ENCODE measurements around the gene ELFN2. TPM values are rescaled to one million over a fixed set of nuclear protein-coding genes. Genes with fewer than 3 reads are reported as not detected.
"Not testable (repeated sequence)": the region's sequence is repeated elsewhere in the genome, so short reads cannot be mapped to it uniquely, and the experiment has no call there.

Gene ELFN2
- total RNA-seq, 3 donors from 2014 or later, result 0.03 to 0.33 (median 0.05) TPM

DNA sequence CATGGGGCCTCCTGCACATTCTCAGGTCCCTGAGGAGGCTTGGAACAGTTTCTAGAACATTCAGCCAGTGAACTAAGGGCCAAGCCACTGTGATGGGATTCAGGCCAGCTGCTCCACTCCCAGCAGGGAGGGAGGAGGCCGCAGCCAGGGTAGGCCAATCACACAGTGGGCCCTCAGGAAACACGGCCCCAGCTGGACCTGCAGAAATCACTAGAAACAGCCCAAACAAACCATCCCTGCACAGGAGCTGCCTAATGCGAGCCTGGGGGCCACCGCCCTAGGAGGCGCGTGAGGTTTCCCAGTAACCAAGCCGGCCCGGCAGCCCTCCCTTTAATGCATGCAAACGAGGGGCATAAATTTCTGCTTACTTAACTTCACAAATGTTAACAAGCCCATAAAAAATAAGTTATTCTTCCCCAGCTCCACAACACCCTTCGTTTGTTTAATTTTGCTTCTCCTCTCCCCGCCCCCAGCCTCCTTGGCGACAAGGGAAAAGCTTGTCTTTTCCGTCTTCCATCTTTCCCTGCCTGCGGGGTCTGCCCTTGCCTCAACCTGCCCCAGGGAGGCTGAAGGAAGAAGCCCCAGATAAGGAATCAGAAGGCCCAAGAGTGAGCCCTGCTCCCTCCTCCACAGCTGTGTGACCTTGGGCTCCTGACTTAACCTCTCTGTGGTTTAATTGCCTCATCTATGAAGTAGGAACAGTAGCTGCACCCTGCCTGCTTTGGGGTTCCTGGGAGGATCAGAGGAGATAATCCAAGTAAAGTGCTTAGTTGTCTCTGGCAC lies 25.7 kb downstream of the ELFN2 start:
- Mint-ChIP-seq H3K9me3 (no peaks in the 10 kb centered on the region), H3K4me3 (no peak overlapping the region)

DNA sequence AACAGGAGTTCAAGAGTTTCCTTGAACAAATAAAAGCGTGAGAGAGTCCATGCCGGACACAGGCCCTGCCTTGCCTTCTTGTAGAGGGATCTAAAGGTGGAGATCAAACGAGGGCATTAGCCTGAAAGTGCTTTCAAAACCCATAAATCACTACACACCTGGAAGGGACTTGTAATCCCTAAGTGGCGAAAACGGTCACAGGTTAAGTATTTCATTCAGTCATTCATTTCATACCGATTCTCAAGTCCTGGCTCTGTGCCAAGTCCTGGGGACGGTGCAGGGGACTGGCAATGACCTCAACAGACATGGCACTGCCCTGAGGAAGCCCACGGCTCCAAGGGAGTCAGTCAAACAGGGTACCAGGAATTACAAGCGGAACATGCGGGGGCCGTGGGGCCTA lies 26.6 kb downstream of the ELFN2 start:
- Mint-ChIP-seq H3K27me3 (ENCODE audit: low read depth) (peaks cover 5% of the 10 kb centered on the region), H3K9me3 (no peaks in the 10 kb centered on the region), H3K4me3 (no peak overlapping the region), H3K4me1 (ENCODE audit: low read depth) (no peaks in the 10 kb centered on the region), H3K36me3 (ENCODE audit: insufficient read depth) (no peaks in the 10 kb centered on the region)
- DNase-seq (no peak), ATAC-seq (no peak)

More for the DNA sequence above, 25.7 kb downstream of the ELFN2 start:
- no peaks in the 10 kb centered on the region for H3K4me1 Mint-ChIP-seq (ENCODE audit: low read depth)
- no peak for ATAC-seq
- DNase-seq, result no peak
- H3K36me3 Mint-ChIP-seq (ENCODE audit: insufficient read depth), result no peaks in the 10 kb centered on the region
- H3K27me3 Mint-ChIP-seq (ENCODE audit: low read depth), result peaks cover 3% of the 10 kb centered on the region

DNA sequence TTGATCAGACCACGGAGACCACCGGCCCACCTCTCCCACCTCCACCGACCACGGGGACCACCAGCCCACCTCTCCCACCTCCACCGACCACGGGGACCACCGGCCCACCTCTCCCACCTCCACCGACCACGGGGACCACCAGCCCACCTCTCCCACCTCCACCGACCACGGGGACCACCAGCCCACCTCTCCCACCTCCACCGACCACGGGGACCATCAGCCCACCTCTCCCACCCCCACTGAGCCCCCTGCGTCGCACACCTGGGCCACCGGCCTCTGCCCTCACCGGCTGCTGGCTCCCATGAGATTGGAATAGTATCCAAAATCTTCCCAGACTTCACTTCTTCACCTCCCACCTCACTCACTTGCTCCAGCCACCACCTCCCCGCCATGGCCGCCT lies 27.8 kb downstream of the ELFN2 start:
- DNase-seq; H3K27me3 Mint-ChIP-seq (ENCODE audit: low read depth); ATAC-seq; H3K36me3 Mint-ChIP-seq (ENCODE audit: insufficient read depth); H3K9me3 Mint-ChIP-seq; H3K4me1 Mint-ChIP-seq (ENCODE audit: low read depth); H3K4me3 Mint-ChIP-seq: not testable (repeated sequence)

DNA sequence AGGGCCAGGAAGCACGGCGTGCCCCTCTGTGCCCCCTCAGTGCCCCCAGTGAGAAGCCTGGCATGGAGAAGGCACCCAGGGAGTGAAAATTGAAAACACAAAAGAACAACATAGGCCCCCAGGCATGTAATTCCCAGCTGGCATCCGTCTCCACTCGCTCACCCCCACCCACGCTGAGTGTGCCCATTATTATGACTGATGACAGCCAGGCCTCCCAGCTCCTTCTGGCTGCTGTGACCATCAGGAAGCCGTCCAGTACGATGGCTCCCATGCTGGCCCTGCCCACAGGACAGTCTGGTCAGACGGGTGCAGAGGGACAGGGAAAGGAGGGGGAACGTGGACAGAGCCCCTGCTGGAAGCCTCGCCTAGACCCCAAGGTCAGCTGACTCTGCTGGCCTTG lies 30.1 kb downstream of the ELFN2 start:
- no peak overlapping the region for H3K4me3 Mint-ChIP-seq
- no peaks in the 10 kb centered on the region for H3K9me3 Mint-ChIP-seq
- no peaks in the 10 kb centered on the region for H3K36me3 Mint-ChIP-seq (ENCODE audit: insufficient read depth)
- no peak for DNase-seq
- peaks cover 5% of the 10 kb centered on the region for H3K27me3 Mint-ChIP-seq (ENCODE audit: low read depth)
- H3K4me1 Mint-ChIP-seq (ENCODE audit: low read depth), result no peaks in the 10 kb centered on the region
- no peak for ATAC-seq

DNA sequence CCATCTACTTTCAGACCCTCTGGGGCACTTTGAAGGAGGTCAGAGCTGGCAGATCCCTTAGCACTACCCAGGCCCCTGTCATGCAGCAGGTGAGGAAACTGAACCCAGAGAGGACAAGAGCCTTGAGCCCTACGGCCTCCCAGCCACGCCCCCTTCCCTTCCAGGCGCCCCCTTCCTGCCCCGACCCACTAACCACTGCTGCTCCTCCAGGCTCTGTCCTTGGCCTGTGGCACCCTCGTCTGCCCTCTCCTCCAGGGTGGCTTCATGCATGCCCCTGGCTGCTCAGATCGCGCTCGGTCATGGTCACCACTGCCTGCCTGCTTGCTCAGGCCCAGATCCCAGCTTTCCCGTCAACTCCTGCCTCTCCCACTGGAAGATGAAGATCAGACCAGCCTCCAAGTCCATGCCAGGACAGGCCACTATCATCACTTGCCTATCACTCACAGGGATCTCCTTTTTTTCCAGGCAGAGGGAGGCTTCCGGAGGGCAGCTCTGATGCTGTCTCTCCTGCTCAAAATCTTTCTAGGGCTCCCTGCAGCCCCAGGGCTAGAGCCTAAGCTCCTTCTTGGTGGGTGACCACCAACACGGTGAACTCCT lies 30.7 kb downstream of the ELFN2 start:
- no peak for ATAC-seq

DNA sequence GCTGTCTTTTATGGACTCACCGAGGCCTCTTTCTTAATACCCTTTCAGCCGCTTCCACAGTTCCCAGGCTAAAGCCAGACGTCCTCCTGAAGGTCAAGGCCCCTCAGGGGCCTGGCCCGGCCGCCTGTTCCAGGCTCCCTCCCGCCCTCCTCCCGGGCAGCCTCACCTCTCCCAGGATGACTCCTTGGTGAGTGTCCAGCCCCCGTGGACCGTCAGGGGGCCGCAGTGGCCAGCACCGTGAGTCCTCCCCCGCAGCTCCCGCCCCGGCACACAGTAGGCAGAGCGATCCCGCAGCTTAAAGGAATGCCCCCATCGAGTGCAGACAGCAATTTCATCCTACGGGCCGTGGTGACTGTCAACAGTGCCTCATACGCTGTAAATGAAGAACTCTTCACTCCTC lies 32.9 kb downstream of the ELFN2 start:
- DNase-seq (no peak), ATAC-seq (no peak)
- Mint-ChIP-seq H3K27me3 (ENCODE audit: low read depth) (peaks cover 5% of the 10 kb centered on the region), H3K9me3 (no peaks in the 10 kb centered on the region), H3K4me1 (ENCODE audit: low read depth) (no peaks in the 10 kb centered on the region), H3K4me3 (no peak overlapping the region), H3K36me3 (ENCODE audit: insufficient read depth) (no peaks in the 10 kb centered on the region)

More for the DNA sequence above, 30.7 kb downstream of the ELFN2 start:
- peaks cover 5% of the 10 kb centered on the region for H3K27me3 Mint-ChIP-seq (ENCODE audit: low read depth)
- no peaks in the 10 kb centered on the region for H3K4me1 Mint-ChIP-seq (ENCODE audit: low read depth)
- H3K4me3 Mint-ChIP-seq, result no peak overlapping the region
- H3K9me3 Mint-ChIP-seq, result no peaks in the 10 kb centered on the region
- DNase-seq, result no peak
- H3K36me3 Mint-ChIP-seq (ENCODE audit: insufficient read depth), result no peaks in the 10 kb centered on the region

DNA sequence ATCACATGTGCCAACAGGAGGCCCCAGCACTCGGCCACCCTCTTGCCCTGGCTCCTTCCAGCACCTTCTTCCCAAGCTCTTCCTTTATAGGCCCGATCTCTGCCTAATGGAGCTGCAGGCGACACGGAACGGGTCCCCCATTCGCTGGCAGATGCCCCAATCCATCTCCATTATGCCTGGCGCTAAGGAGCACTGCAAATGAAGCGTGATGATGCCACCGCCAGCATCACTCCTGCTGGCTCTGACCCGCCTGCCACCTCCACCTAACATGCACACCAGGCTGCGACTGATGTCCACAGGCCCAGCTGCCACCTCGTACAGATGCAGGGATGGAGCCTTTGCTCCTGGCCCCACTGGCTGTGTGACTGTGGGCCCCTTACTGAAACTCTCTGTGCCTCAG lies 33.5 kb downstream of the ELFN2 start:
- Mint-ChIP-seq H3K27me3 (ENCODE audit: low read depth) (peaks cover 6% of the 10 kb centered on the region), H3K4me1 (ENCODE audit: low read depth) (no peaks in the 10 kb centered on the region), H3K9me3 (no peaks in the 10 kb centered on the region), H3K4me3 (no peak overlapping the region), H3K36me3 (ENCODE audit: insufficient read depth) (no peaks in the 10 kb centered on the region)
- ATAC-seq (no peak), DNase-seq (no peak)

DNA sequence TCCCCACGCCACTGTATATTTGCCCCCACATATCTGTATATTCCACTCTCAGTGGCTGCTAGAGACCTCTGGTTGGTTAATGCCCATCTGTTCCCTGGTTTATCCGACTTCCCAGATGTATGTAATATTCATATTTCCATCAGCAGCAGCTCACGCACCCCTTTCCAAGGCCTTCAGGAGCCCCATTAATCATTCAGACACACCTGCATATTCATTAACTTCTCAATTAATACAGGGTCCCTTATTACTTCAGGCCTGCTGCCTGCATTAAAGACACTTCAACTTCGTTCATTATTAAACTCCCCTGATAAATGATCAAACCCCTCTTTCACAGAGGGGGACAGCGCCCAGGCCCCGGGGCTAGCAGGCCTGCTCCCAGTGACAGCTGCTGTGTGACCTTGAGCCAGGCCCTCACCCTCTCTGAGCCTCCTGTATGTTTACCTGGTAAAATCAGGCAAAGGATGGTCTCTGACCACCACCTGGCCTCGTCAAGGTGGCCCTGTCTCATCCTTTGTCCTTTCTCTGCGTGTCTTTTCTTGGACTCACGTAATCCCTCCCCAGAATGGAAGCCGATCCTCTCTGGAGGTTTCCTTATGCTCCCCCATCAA lies 34.5 kb downstream of the ELFN2 start:
- H3K4me1 Mint-ChIP-seq (ENCODE audit: low read depth), result no peaks in the 10 kb centered on the region
- no peaks in the 10 kb centered on the region for H3K9me3 Mint-ChIP-seq
- DNase-seq, result no peak
- peaks cover 8% of the 10 kb centered on the region for H3K27me3 Mint-ChIP-seq (ENCODE audit: low read depth)
- no peak overlapping the region for H3K4me3 Mint-ChIP-seq
- no peak for ATAC-seq
- no peaks in the 10 kb centered on the region for H3K36me3 Mint-ChIP-seq (ENCODE audit: insufficient read depth)

DNA sequence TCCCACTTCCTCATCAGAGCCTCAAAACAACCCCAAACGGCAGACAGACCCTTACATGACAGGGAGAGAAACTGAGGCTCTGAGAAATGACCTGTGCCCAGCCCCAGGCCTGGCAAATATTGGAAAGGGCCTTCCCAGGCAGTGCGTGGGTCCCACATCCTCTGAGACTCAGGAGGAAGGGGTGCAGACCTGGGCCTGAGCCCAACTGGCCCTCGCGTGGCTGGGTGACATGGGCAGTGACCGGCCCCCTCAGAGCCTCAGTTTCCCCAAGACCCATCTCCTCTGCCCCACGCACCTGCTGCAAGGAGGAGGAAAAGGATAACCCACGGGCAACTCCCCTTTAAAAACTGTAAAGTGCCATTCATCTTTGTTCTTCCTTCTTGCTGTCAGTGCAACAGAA lies 35.6 kb downstream of the ELFN2 start:
- Mint-ChIP-seq H3K9me3 (no peaks in the 10 kb centered on the region), H3K4me1 (ENCODE audit: low read depth) (no peaks in the 10 kb centered on the region)
- no peak for ATAC-seq

DNA sequence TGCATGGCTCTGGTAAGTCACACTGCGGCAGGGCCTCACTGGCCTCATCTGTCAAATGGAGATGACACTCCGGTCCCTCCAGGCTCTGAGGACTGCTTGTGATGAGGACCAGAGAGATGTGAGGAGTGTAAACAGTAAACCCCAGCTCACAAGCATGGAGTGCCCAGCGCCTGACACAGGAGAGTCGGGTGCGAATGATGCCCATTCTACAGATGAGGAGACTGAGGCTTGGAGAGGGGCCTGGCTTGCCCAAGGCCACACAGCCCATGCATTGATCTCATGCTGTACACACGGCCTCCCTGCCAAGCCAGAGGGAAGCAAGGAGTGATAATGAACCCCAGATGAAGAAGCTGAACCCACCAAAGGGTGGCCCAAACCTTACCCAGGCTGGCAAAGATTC lies 37.2 kb downstream of the ELFN2 start:
- Mint-ChIP-seq H3K4me1 (ENCODE audit: low read depth) (no peaks in the 10 kb centered on the region), H3K27me3 (ENCODE audit: low read depth) (peaks cover 4% of the 10 kb centered on the region), H3K9me3 (no peaks in the 10 kb centered on the region), H3K36me3 (ENCODE audit: insufficient read depth) (no peaks in the 10 kb centered on the region), H3K4me3 (no peak overlapping the region)
- DNase-seq, result no peak
- ATAC-seq, result no peak

More for the DNA sequence above, 35.6 kb downstream of the ELFN2 start:
- peaks cover 6% of the 10 kb centered on the region for H3K27me3 Mint-ChIP-seq (ENCODE audit: low read depth)
- no peaks in the 10 kb centered on the region for H3K36me3 Mint-ChIP-seq (ENCODE audit: insufficient read depth)
- no peak overlapping the region for H3K4me3 Mint-ChIP-seq
- DNase-seq, result no peak

DNA sequence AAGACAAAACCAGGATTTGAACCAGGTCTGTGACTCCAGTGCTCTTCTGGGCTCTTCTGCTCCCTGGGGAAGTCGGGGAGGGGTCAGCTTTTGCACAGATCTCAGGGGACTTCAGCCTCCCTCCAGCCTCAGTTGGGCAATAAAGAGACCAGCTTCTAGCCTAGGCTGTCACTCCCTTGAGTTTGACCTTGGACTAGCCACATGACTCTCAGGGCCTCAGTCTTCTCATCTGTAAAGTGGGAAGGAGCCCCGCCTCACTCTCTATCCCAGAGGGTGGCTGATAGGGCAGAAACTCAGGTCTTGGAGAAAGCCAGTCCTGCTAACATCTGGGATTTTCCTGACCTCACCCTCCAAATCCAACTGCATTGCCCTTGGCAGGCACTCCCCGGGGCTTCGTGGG lies 38.7 kb downstream of the ELFN2 start:
- H3K36me3 Mint-ChIP-seq (ENCODE audit: insufficient read depth), result no peaks in the 10 kb centered on the region
- DNase-seq (no peak), ATAC-seq (no peak)
- H3K27me3 Mint-ChIP-seq (ENCODE audit: low read depth), result peaks cover 4% of the 10 kb centered on the region
- H3K9me3 Mint-ChIP-seq, result no peaks in the 10 kb centered on the region
- no peak overlapping the region for H3K4me3 Mint-ChIP-seq
- no peaks in the 10 kb centered on the region for H3K4me1 Mint-ChIP-seq (ENCODE audit: low read depth)

DNA sequence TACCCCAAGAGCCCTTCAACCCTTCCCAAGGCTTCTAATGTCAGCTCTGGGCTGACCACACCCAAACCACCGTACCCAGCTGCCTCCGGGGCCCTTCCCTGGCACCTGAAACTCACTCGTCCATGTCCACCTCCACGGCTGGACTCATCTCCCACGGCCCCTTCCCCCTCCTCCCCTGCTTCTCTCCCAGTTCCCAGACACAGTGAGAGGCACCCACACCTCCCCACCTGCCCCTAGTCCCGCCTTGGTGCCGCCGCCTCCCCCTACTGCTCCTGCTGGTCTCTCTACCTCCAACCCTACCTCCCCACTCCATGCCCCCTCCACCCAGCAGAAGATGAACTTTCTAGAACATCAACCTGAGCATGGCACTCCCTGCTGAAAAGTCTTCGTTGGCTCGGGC lies 39.5 kb downstream of the ELFN2 start:
- H3K36me3 Mint-ChIP-seq (ENCODE audit: insufficient read depth), result no peaks in the 10 kb centered on the region
- H3K4me1 Mint-ChIP-seq (ENCODE audit: low read depth), result no peaks in the 10 kb centered on the region
- H3K9me3 Mint-ChIP-seq, result no peaks in the 10 kb centered on the region
- H3K27me3 Mint-ChIP-seq (ENCODE audit: low read depth), result peaks cover 4% of the 10 kb centered on the region
- no peak overlapping the region for H3K4me3 Mint-ChIP-seq
- ATAC-seq (no peak), DNase-seq (no peak)

DNA sequence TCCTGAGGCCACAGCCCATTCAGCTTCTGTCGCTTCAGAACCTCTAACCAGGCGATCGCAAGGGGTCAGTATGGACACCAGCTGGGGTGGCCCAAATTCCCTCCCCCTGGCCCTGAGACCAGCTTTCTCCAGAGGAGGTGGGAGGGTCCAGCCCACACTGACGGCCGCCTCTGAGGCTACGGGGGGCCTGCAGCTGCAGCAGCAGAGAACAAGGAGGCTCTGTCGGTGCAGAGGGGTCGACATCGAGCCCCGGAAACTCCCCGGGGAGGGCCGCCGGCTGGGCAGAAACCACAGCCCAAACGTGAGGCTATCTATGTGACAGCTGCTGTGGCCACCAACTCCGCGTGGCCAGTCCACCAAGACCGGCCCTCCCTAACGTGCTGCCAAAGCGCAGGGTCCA lies 40.8 kb downstream of the ELFN2 start:
- no peaks in the 10 kb centered on the region for H3K4me1 Mint-ChIP-seq (ENCODE audit: low read depth)
- DNase-seq (no peak), ATAC-seq (no peak)
- no peaks in the 10 kb centered on the region for H3K9me3 Mint-ChIP-seq
- H3K27me3 Mint-ChIP-seq (ENCODE audit: low read depth), result peaks cover 6% of the 10 kb centered on the region
- no peak overlapping the region for H3K4me3 Mint-ChIP-seq
- no peaks in the 10 kb centered on the region for H3K36me3 Mint-ChIP-seq (ENCODE audit: insufficient read depth)

DNA sequence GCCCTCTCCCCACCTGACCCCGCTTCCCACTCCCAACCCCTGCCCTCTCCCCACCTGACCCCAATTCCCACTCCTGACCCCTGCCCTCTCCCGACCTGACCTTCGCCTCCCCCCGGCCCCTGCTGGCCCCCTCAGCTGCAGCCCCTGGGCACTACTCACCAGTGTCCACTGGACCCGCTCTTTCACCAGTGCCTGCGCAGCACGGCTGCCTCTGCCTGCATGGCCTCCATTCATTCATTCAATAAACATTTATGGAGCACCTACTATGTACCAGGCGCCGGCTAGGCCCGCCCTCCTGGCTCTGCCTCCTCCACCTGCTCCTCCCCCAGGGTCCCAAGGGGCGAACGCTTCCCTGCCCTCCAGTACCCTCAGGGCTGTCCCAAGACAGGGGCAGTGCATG lies 42.6 kb downstream of the ELFN2 start:
- ATAC-seq, result no peak
- DNase-seq, result no peak
- Mint-ChIP-seq H3K27me3 (ENCODE audit: low read depth) (peaks cover 11% of the 10 kb centered on the region), H3K9me3 (no peaks in the 10 kb centered on the region), H3K36me3 (ENCODE audit: insufficient read depth) (no peaks in the 10 kb centered on the region), H3K4me1 (ENCODE audit: low read depth) (no peaks in the 10 kb centered on the region), H3K4me3 (no peak overlapping the region)

DNA sequence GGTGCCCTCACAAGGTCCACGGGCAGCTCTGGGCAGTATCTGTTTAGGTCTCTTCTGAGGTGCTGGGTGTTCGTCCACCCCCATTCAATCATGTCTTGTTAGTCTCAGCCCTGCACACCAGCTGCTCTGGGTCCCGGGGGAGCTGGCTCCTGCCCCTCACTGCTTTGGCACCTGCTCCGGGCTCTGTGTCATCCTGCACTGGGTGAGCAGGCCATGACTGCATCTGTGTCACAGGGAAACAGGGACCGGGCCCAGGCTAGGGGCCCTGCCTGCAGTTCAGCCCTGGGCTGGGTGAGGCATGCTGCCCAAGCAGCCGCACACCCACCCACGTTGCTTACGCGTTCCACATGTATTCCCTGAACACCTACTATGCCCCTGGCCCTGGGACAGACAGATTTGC lies 43.9 kb downstream of the ELFN2 start:
- Mint-ChIP-seq H3K4me1 (ENCODE audit: low read depth) (no peaks in the 10 kb centered on the region), H3K27me3 (ENCODE audit: low read depth) (peaks cover 18% of the 10 kb centered on the region), H3K9me3 (no peaks in the 10 kb centered on the region), H3K36me3 (ENCODE audit: insufficient read depth) (no peaks in the 10 kb centered on the region), H3K4me3 (no peak overlapping the region)
- no peak for DNase-seq
- ATAC-seq, result no peak
